Neural cell (in vitro differentiated cells): ENCODE measurements around the gene GAGE12H. TPM values are rescaled to one million over a fixed set of nuclear protein-coding genes. Genes with fewer than 3 reads are reported as not detected.

Experiments
- polyA plus RNA-seq: library from polyadenylated mRNA; depleted of rRNA; stranded (reverse); fragments of >200 nt; gene quantifications from 2 replicates; pipeline ENCODE4 v1.2.3, GENCODE V29; 2014
- small RNA-seq, 3 experiments: library from RNA; depleted of rRNA; stranded (forward); fragments of <200 nt; gene quantifications; one replicate each; pipeline ENCODE3, GENCODE V24; 2012

Gene GAGE12H
- polyA plus RNA-seq, 1 donor from 2014 or later = not detected

Small RNA genes lying within 50 kb of the gene (small RNA-seq; reads per million reads assigned to genes)
- gene GAGE12B = 0 reads per million in 3 experiments

Other genes with a start within 250 kb of the GAGE12H start
- gene GAGE13, start 248.4 kb upstream of the GAGE12H start, polyA plus RNA-seq = not detected in 2 replicates
- gene GAGE12C, start 47.8 kb upstream of the GAGE12H start, polyA plus RNA-seq = not detected in 2 replicates
- not detected in 2 replicates for gene GAGE12D, start 38.2 kb upstream of the GAGE12H start, polyA plus RNA-seq
- gene GAGE12E, start 28.7 kb upstream of the GAGE12H start, polyA plus RNA-seq = not detected in 2 replicates
- gene GAGE12F, start 19.1 kb upstream of the GAGE12H start, polyA plus RNA-seq = not detected in 2 replicates
- not detected in 2 replicates for gene GAGE12G, start 9.5 kb upstream of the GAGE12H start, polyA plus RNA-seq
- gene GAGE2A, start 9.5 kb downstream of the GAGE12H start, polyA plus RNA-seq = not detected in 2 replicates
- gene GAGE1, start 19.1 kb downstream of the GAGE12H start, polyA plus RNA-seq = not detected in 2 replicates
- not detected in 2 replicates for gene PAGE1, start 116.0 kb downstream of the GAGE12H start, polyA plus RNA-seq
- gene PAGE4, start 249.4 kb downstream of the GAGE12H start, polyA plus RNA-seq = not detected in 2 replicates